IPS DF 6.9 (cell line): Measurements from ENCODE around the gene NEMP2.
A peak's percentile ranks its signal among the peaks of the same experiment; 100 is the strongest.

Experiments
- DNase-seq: peaks from one replicate; pipeline ENCODE4 v3.0.0-alpha.2; 2013; ENCODE audit warnings: low read depth, low spot score
- H3K27ac ChIP-seq: one replicate; pipeline ENCODE4 v1.5.1; 2013; ENCODE audit warnings: low read length, control low read depth
- H3K27me3 ChIP-seq: 2 replicates; pipeline ENCODE4 v1.6.1; 2013; ENCODE audit warnings: mild to moderate bottlenecking, low read length; ENCODE audit not compliant: control insufficient read depth, insufficient read depth
- H3K36me3 ChIP-seq: 2 replicates; pipeline ENCODE4 v1.6.1; 2013; ENCODE audit warnings: low read length; ENCODE audit not compliant: control insufficient read depth, insufficient read depth
- H3K4me1 ChIP-seq: 2 replicates; pipeline ENCODE4 v1.6.1; 2013; ENCODE audit warnings: low read length; ENCODE audit not compliant: control insufficient read depth, insufficient read depth
- H3K4me3 ChIP-seq: 2 replicates; pipeline ENCODE4 v1.5.1; 2013; ENCODE audit warnings: mild to moderate bottlenecking, low read length
- H3K9me3 ChIP-seq: 2 replicates; pipeline ENCODE4 v1.6.1; 2013; ENCODE audit warnings: low read length, inconsistent platforms; ENCODE audit not compliant: control insufficient read depth, insufficient read depth
- WGBS: extraction: QIAGEN DNeasy Blood & Tissue Kit; methylation state at CpG from one replicate; pipeline ENCODE4 v1.1.7; 2013; ENCODE audit warnings: mixed read lengths, missing lambda C conversion rate; ENCODE audit not compliant: insufficient read length, insufficient coverage; 5-methylcytosine and 5-hydroxymethylcytosine counted together

The NEMP2 gene

DNA sequence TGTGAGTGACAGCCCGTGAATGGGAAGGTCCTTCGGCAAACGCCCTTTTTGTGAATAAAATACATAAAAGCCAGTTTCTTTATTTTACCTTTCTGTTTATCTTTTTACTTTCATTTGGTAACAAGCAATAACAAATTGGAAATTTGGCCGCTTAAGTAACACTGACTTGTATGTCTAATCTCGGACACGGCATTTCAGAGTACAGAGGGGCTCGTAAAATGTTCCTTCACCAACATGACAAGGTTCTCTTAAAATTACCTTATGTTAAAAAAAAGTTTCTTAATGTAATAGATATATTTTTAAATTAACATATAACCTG lies 558 bp upstream of the NEMP2 start:
- Histone ChIP-seq H3K4me1 (0 out of 2 replicates have a peak, but pooled peaks cover 1% of the 10 kb centered on the region), H3K27ac (no peak overlapping the region), H3K36me3 (no peaks in the 10 kb centered on the region), H3K27me3 (no peaks in the 10 kb centered on the region), H3K9me3 (no peaks in the 10 kb centered on the region), H3K4me3 (peak overlapping the region; percentile 45; the same call in 1 of the 2 replicates)
- no peak for DNase-seq
- WGBS: no CpG with 5 or more reads among the region's 7 CpGs

- H3K36me3 ChIP-seq: no peaks in the 10 kb centered on the region
- DNase-seq: no peak
- no peaks in the 10 kb centered on the region for H3K27me3 ChIP-seq
- 0 out of 2 replicates have a peak, but pooled peaks cover 1% of the 10 kb centered on the region for H3K4me1 ChIP-seq
- H3K4me3 ChIP-seq: peak overlapping the region; percentile 45; the same call in 1 of the 2 replicates
- H3K9me3 ChIP-seq: no peaks in the 10 kb centered on the region
- no peak overlapping the region for H3K27ac ChIP-seq
- WGBS: no CpG with 5 or more reads among the region's 13 CpGs
These were observed 583 bp downstream of the NEMP2 start for GRCh38 chr2:190533968-190534309.

DNA sequence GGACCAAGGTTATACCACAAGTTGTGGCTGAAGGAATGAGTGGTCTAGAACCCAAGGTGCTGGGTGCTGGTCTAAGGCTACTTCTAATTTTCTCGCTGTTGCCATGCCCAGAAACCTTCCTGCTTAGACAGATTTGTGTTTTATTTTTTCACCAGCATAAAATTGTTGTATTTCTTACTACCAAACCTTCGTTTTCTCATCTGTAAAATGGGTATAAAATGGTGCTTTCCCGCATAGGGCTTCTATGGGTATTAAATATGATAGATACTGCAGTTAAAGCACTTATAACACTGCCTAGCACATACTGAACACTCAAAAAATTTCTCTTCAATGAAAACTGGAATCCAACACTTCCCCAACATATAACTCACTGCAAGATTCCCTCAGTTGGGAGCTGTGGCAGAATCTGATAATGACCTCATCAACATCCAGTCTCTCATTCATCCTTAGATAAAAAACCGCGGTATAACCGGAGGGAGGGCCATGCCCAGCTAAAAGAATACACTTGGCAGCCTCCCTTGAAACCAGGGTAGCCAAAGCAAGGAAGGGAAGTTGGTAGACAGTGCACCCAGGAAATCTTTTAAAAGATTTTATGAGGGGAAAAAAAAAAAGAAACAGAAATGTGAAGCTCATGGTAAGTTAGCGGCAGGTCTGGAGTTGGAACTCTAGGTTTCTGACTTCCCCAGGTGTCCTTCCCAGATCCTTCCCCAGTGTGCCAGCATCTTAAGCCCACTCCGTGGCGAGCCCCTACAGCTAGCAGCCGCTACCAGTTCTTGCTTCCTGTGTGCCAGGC lies 1.2 kb downstream of the NEMP2 start:
- Histone ChIP-seq H3K27me3 (no peaks in the 10 kb centered on the region), H3K9me3 (no peaks in the 10 kb centered on the region), H3K27ac (no peak overlapping the region), H3K4me3 (peak overlapping the region; percentile 45; the same call in 1 of the 2 replicates), H3K36me3 (no peaks in the 10 kb centered on the region), H3K4me1 (0 out of 2 replicates have a peak, but pooled peaks cover 1% of the 10 kb centered on the region)
- WGBS: no CpG with 5 or more reads among the region's 10 CpGs
- no peak for DNase-seq

DNA sequence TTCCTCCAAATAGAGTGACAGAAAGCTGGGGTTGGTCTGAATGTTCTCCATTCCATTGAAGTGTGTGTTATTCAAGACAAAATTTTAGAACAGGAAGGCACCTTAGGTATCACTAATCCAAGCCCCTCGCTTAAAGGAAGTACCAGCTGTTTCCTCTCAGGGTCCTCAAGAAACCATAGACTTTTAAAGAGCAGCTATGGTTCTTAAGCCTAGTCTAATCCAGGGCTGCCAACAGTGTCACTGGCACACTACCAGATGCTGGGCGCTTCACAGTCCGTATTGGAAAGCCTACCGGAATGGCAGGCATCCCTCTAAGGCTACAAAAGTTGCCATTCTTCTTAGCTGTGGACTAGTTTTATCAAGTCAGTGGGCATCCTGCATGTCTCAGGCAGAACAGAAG lies 1.9 kb downstream of the NEMP2 start:
- DNase-seq: no peak
- no peak overlapping the region for H3K27ac ChIP-seq
- no peak overlapping the region for H3K4me3 ChIP-seq
- H3K9me3 ChIP-seq: no peaks in the 10 kb centered on the region
- WGBS: no CpG with 5 or more reads among the region's 4 CpGs
- H3K36me3 ChIP-seq: no peaks in the 10 kb centered on the region
- no peaks in the 10 kb centered on the region for H3K27me3 ChIP-seq
- H3K4me1 ChIP-seq: 0 out of 2 replicates have a peak, but pooled peaks cover 1% of the 10 kb centered on the region

GRCh38 chr2:190530248-190530900 lies 4.1 kb downstream of the NEMP2 start:
- Histone ChIP-seq H3K27ac (no peak overlapping the region), H3K9me3 (no peaks in the 10 kb centered on the region), H3K27me3 (no peaks in the 10 kb centered on the region), H3K4me3 (no peak overlapping the region), H3K4me1 (no peaks in the 10 kb centered on the region), H3K36me3 (no peaks in the 10 kb centered on the region)
- no peak for DNase-seq
- WGBS: no CpG with 5 or more reads among the region's 6 CpGs

GRCh38 chr2:190529486-190530247 lies 4.9 kb downstream of the NEMP2 start:
- WGBS: no CpG with 5 or more reads among the region's 3 CpGs
- no peak for DNase-seq
- no peaks in the 10 kb centered on the region for H3K36me3 ChIP-seq
- no peak overlapping the region for H3K4me3 ChIP-seq
- no peaks in the 10 kb centered on the region for H3K4me1 ChIP-seq
- H3K27me3 ChIP-seq: no peaks in the 10 kb centered on the region
- no peaks in the 10 kb centered on the region for H3K9me3 ChIP-seq
- H3K27ac ChIP-seq: no peak overlapping the region

DNA sequence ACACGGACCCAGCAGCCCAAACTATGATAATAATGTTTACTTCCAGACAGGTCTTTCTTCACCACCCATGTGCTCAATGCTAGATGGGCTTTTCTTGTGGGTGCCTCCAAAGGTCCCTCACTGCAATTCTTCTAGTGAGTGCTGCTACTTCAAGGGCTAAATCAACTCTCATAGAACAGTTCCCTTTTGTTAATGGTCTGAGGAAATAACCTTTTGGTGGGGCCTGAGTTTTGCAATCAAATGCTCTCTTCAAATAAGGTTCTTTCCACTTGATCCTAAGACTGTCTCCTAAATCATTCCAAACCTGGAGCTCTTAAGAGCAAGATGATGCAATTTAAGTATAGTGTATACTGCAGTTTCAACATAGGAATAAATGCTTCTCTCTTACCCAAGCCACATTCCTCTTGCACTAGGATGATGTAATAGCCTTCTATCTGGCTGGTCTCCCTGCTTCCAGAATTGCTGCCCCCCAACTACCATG lies 6.0 kb downstream of the NEMP2 start:
- no peak overlapping the region for H3K27ac ChIP-seq
- H3K36me3 ChIP-seq: no peaks in the 10 kb centered on the region
- no CpG with 5 or more reads among the region's 1 CpG for WGBS
- no peak overlapping the region for H3K4me3 ChIP-seq
- H3K27me3 ChIP-seq: no peaks in the 10 kb centered on the region
- no peaks in the 10 kb centered on the region for H3K9me3 ChIP-seq
- H3K4me1 ChIP-seq: no peaks in the 10 kb centered on the region
- no peak for DNase-seq

DNA sequence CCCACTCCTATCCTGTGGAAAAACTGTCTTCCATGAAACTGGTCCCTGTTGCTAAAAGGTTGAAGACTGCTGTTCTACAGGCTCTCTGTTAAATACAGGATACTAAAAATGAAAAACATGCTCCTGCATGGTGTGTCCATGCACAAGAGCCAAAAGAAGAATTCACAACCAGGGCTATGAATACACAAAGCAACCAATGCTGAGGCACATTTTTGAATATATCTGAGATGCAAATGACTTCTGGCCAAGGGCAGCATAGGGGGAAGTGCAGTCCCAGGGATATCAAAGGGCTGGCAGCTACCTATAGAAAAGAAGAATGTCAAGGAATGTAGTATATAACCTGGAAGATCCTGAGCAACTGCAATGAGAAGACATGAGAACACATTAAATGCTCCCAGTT lies 6.6 kb downstream of the NEMP2 start:
- Histone ChIP-seq H3K36me3 (no peaks in the 10 kb centered on the region), H3K27ac (no peak overlapping the region)
- no peak for DNase-seq

DNA sequence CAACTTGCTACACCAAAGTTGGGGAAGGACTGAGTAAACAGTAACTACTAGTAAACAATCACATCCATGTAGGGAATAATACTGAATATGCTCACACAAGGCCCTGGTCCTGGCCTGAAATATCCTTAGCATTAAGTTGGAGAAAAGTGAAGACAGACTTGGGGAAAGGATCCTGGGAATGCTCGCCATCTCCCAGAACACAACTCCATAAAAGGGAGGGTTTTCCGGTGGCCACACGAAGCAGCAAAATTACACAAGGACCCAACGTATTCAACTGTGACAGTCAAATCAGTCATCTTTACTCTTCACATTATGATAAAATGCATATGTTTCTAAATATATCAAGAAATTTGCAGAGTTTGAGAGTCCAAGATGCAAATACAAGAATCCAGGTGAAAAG lies 7.3 kb downstream of the NEMP2 start:
- no peaks in the 10 kb centered on the region for H3K4me1 ChIP-seq
- H3K27ac ChIP-seq: no peak overlapping the region
- H3K27me3 ChIP-seq: no peaks in the 10 kb centered on the region
- H3K9me3 ChIP-seq: no peaks in the 10 kb centered on the region
- no peaks in the 10 kb centered on the region for H3K36me3 ChIP-seq
- H3K4me3 ChIP-seq: no peak overlapping the region
- WGBS: no CpG with 5 or more reads among the region's 4 CpGs
- DNase-seq: no peak

More for the DNA sequence above, 6.6 kb downstream of the NEMP2 start:
- Histone ChIP-seq H3K4me3 (no peak overlapping the region), H3K9me3 (no peaks in the 10 kb centered on the region), H3K4me1 (no peaks in the 10 kb centered on the region), H3K27me3 (no peaks in the 10 kb centered on the region)

DNA sequence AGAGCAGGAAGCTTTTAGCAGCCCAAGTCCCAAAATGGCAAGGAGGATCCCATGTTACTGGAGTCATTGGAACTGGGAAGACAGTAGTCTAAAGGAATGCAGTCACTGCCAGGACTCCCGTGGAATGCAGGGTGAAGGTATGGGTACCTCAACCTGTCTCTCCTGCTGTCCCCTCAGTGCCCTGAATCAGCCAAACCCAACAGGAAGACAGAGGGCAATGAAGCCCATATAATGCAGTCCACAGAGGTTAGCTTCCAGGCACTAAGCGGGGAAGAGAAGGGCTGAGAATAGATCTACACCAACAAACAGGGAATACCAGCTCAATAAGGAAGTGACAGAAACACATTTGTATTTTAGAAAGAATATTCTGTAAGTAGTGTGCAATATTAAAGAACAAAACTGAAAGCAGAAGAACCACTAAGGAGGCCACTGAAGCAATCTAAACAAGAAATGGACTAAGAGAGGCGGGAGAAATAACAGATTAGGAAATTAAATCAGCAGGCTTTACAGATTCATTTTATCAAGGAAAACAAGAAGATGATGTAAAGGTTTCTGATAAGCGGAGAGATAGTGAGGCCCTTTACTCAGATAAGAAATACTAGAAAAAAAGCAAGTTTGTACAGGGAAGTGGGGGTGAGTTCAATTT lies 8.3 kb downstream of the NEMP2 start:
- Histone ChIP-seq H3K4me1 (no peaks in the 10 kb centered on the region), H3K27ac (no peak overlapping the region), H3K27me3 (no peaks in the 10 kb centered on the region), H3K9me3 (no peaks in the 10 kb centered on the region), H3K36me3 (no peaks in the 10 kb centered on the region), H3K4me3 (no peak overlapping the region)
- no peak for DNase-seq
- no CpG with 5 or more reads among the region's 4 CpGs for WGBS
